Medulla oblongata (tissue), 1 donor: ENCODE data around the gene SLC2A9.
A peak's percentile ranks its signal among the peaks of the same experiment; 100 is the strongest.
"Not testable (repeated sequence)": the region's sequence is repeated elsewhere in the genome, so short reads cannot be mapped to it uniquely, and the experiment has no call there.

Source experiments
- DNase-seq: peaks from one replicate; pipeline ENCODE4 v3.0.0-alpha.2; 2015; ENCODE audit errors: extremely low spot score

Gene SLC2A9

GRCh38 chr4:9997886-9998285 lies 23.4 kb downstream of the SLC2A9 start:
- no peak for DNase-seq

DNA sequence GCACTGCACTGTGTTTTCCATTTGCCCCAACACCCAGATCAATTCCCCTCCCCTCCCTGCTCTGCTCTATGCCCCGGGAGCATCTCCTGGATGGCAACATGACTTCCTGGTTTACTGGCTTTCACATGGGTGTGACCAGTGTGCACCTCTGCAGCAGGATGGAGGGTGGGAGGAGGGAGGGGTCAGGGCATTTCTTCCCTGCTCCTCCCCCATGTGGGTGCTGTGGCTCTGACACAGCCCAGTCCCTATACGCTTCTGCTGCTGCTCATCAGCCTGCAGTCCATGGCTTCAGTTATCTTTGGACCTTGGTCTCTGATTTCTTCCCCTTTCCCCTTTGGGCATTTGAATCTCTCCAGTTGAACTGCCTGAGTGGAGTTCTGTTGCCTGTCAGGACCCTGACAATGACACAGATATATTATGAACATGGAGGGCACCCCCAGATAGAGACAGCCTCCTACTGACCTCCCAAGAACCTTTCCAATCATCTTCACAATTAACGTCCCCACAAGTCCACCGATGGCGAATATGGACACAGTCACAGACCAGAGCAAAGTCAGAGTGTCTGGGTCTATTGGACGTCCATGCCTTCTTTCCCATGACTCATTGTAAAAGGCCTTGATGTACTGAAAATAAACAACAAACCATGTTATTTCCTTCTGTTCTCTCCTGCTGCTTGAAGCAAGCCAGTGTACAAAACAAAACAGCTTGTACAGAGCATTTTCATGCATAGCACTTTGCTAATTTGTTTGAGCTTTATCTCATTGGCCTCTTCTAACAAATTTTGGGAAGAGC lies 24.8 kb downstream of the SLC2A9 start:
- no peak for DNase-seq

DNA sequence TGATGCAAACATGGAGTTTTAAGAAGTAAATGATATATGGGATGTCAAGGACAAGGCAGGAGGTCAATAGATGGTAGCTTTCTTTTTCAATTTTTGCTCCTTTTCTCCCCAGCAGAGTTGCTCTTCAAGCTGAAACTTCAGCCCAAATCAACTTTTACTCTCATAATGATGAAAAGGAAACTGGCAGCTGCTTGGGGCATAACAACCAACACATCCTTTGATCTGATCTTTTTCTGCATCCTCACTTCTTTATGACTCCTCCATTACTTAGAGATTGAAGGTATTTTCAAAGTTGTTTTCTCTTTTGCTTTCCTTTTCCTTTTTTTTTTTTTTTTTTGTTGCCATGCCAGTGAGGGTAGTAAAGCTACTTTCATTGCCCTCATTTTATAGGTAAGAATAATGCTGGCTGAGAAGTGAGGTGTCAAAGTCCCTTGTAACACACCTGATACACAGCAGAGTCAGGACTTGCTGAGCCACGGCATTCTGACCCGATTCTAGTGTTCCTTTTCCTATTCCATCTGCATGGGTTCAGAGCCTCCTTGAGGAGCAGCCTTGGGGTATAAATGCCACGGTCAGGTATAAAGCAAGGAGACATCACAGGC lies 26.9 kb downstream of the SLC2A9 start:
- no peak for DNase-seq

DNA sequence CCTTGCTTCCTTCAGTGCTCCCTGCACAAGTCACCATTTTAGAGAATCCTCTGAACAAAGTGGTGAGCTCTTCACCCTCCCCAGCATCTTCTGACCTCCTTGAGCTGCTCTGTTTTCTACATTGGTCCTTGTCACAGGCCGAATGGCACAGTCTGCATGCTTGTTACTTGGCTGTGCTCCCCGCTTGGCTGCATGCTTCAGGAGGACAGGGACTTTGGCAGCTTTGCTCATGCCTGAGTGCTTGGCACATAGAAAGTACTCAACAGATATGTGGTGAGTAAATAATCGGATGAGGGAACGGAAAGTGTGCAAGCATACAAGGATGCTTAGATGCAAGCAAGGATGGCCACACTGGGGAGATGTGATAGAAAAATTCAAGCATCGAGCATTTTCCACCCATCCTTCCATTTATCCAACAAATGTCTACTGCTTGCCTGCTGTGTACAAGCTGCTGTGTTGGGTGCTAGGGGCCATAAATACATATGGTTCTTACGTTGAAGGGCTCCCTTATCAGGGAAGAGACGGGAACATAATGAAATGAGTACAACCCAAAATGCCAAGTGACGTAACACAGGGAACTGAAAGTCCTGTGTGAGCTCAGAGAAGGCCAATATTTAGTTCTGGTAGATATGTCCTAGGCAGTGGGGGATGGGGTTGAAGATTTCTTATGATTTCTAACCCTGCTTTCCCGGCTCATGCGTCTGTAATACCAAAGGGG lies 31.2 kb downstream of the SLC2A9 start:
- peak; percentile 31 for DNase-seq

GRCh38 chr4:9988933-9989332 lies 32.4 kb downstream of the SLC2A9 start:
- no peak for DNase-seq

- DNase-seq: peak; percentile 35
Observed at GRCh38 chr4:9988363-9988749, 32.9 kb downstream of the SLC2A9 start.

- no peak for DNase-seq
Observed at GRCh38 chr4:9987749-9988362, 33.4 kb downstream of the SLC2A9 start.

DNA sequence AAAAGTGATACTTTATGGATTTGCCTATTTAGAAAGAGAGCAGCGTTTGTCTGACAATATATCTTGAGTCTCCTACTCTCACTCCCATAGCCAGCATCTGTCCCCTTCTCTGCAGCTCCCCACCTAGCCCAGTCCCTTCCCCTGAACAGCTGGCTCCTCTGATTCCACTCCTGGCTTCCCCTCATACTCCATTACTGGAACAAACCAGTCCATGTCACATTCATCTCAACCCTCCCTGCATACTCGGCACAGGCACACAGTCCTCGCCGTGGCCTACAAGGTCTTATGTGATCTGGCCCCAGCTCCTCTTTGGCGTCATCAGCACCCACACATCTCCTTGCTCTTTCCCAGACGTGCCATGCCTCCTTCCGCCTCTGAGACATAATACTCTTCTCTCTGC lies 36.7 kb downstream of the SLC2A9 start:
- DNase-seq: no peak

DNA sequence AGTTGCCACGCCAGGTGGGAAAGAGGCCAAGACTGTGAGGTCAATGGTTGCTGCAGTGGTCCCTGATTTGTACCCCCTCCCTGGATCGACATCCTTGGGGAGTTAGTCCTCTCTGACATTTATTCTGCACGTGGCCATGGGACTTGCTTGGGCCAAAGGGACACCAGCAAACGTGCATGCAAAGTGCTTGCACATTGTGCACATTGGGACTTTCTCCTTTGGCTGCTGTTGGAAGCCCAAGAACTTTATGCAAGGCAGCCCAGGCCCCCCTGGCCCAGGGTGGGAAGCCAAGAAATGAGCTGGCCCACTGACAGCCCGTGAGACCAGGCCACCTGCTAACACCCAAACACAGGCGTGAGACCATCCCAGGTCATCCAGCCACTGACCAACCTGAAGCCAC lies 38.1 kb downstream of the SLC2A9 start:
- no peak for DNase-seq

DNA sequence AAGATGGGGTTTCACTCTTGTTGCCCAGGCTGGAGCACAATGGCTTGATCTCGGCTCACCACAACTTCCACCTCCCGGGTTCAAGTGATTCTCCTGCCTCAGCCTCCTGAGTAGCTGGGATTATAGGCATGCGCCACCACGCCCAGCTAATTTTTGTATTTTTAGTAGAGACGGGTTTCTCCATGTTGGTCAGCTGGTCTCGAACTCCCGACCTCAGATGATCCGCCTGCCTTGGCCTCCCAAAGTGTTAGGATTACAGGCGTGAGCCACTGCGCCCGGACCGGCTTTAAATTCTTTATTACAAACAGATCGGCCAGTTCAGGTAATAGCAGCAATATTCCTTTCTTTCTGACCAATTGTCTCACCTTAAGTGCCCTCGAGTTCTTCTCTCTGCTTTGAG lies 39.4 kb downstream of the SLC2A9 start:
- not testable (repeated sequence) for DNase-seq

DNA sequence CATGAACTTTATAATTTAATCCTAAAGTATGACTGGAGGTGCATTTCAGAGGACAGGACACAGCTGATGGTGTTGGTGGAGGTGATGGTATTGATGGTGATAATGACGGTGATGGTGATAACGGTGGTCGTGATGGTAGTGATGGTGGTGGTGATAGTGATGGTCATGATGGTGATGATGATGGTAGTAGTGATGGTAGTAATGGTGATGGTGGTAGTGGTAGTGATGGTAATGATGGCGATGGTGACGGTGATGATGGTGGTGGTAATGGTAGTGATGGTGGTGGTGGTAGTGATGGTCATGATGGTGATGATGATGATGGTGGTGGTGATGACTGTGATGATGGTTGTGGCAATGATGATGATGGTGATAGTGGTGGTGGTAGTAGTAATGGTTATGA lies 40.4 kb downstream of the SLC2A9 start:
- DNase-seq: no peak

DNA sequence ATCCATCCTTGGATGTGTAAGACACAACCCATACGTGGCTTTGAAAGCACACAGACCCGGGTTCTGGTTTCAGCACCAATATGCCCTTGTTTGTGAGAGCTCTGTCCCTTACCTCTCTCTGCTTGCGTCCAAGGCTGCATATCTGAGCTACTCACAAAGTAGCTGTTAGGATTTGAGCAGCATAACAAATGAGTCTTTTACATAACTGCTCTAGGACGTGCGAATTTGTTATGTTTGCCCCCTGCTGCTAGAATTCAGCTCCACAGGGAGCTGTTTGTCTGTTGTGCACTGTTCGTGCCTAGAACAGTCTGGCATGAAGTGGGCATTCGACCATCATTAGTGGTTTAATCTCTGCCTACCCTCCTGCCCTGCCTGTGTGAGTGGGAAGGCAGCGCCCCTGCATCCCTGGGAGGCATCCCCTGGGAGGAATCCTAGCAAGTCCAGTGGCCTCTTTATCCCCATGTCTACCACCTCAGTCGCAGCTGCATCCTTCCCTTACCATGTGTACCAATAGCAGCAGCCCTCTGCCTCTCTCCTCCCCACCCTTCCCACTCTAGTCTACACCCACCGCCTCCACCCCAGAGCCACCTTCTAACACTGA lies 42.1 kb downstream of the SLC2A9 start:
- DNase-seq: peak; percentile 37

DNA sequence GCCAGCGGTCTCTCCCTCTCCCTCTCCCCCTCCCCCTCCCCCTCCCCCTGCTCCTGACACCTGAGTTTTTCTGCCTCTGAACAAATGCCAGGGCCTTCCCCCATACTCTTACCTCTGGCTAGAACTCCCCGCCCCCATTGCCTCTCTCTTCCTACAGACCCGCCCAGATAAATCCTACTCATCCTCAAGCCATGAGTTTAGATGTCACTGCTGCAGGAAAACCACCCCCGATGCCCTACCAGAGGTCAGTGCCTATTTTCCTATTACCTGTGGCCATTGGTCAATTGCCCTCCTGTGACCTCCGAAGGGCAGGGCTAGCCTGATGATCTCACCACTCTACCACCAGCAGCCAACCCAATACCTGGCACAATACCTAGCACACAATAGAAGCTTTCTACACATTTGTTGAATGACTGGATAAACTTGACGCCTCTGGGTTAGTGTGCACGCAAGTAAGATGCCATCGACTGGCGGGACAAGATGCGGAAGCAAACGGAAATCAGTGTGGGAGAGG lies 43.7 kb downstream of the SLC2A9 start:
- DNase-seq: no peak

GRCh38 chr4:9976781-9977180 lies 44.5 kb downstream of the SLC2A9 start:
- no peak for DNase-seq

GRCh38 chr4:9976293-9976692 lies 45.0 kb downstream of the SLC2A9 start:
- DNase-seq: no peak

DNA sequence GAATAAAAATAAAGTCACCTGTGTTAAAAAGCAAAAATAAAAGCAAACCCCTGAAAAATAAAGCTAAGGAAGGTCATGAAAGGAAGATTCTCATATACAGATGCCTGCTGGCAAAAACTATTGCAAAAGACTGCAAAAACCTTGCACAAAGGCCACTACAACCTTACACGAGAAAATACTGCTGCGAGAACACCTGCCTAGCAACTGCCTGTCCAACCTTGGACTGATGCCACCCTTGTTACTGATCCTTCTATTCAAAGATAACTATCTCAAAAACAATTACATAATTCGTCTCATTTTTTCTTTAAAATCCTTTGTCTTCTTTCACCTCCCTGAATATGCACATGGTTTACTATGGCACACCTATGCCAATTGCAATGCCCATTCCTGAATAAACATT lies 49.6 kb downstream of the SLC2A9 start:
- no peak for DNase-seq

DNA sequence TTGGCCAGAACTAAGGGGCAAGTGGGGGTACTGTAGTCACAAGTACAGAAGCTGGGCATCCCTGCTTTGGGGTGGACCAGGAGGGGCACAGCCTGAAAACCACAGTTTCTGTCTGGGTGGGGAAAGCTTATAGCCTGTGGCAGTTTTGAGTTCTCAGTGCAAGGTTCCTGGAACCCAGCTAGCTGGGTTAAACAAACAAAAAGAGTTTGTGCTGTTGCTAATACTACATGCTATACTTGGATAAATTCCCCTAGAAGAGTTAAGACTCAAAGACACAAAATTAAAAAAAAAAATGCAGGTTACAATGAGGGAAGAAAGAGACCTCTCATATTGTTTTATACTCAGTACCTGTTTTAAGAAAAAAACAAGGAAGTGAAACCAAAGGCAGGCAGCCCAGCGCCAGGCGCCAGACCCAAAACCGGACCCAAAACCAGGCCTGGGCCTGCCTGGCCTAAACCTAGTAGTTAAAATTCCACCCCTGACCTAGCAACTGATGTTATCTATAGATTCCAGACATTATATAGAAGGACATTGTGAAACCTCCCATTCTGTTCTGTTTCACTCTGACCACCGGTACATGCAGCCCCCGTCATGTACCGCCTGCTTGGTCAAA lies 50.8 kb downstream of the SLC2A9 start:
- DNase-seq: no peak

DNA sequence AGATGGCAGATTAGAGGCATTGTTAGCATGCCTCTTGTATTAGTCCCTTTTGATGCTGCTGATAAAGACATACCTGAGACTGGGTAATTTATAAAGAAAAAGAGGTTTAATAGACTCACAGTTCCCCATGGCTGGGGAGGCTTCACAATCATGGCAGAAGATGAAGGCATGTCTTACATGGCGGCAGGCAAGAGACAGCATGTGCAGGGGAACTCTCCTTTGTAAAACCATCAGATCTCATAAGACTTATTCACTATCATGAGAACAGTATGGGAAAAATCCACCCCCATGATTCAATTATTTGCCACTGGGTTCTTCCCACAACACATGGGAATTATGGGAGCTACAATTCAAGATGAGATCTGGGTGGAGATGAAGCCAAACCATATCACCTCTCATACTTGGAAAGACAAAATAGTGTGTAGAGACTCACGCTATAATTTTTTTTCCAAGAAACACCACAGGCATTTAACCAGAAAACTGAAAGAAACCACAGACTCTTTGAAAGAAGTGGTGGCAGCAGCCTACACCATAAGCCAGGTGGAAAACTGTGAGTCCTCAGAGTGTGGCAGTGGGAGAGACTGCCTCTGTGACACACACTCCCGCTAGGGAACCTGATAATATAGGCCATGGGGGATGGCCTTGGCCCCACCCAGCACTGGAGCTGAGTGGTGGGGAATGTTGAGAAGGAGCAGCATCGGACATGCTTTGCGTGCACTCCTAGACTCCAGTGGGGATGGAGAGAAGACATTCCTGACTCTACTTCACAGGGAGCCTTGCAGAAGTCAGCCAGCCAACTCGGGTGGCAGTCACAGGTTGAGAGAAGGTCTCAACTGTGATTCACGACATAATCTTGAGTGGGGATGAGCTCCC lies 51.5 kb downstream of the SLC2A9 start:
- no peak for DNase-seq

- DNase-seq: no peak
Observed at GRCh38 chr4:9968472-9968871, 52.8 kb downstream of the SLC2A9 start.

DNA sequence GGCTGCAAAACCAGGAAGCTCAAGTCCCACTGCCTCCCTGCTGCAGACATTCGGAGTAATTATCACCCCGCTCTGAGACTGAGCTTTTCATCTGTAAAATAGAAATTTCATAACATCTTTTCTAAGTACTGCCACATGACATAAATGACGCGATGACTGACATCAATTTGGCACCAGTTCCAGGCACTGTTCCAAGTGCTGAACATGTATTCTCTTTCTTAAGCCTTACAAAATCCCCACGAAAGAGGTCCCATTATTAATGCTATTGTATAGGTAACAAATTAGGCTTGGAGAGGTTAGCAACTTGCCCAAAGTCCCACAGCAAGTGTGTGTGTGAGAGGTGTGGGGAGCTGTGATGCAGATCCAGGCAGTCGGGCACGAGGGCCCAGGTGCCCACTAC lies 56.4 kb downstream of the SLC2A9 start:
- DNase-seq: no peak
